OCI-M2 (cell line): ENCODE data around the gene POLE3.
"Not testable (repeated sequence)": the region's sequence is repeated elsewhere in the genome, so short reads cannot be mapped to it uniquely, and the experiment has no call there.

Experiments used
- DNase-seq: peaks from one replicate; lab custom pipeline; 2025; ENCODE audit not compliant: unreplicated experiment; lab: John Stamatoyannopoulos, UW

The POLE3 gene

GRCh38 chr9:113410207-113410864, at the start of gene POLE3, which contains the start of gene C9orf43:
TSS of gene POLE3 (minus strand) at chr9:113410675. CDS start at chr9:113410293, 382 bp downstream.
TSS of gene C9orf43 (plus strand) at chr9:113410747. CDS start at chr9:113413494, 2,747 bp downstream.
- peak; percentile 65 for DNase-seq

- no peak for DNase-seq
Measured at GRCh38 chr9:113456235-113456634, 45.8 kb upstream of the POLE3 start.

GRCh38 chr9:113454914-113455761, 44.7 kb upstream of the POLE3 start:
- peak; percentile 65 for DNase-seq

GRCh38 chr9:113452113-113452605, 41.7 kb upstream of the POLE3 start:
- no peak for DNase-seq

DNA sequence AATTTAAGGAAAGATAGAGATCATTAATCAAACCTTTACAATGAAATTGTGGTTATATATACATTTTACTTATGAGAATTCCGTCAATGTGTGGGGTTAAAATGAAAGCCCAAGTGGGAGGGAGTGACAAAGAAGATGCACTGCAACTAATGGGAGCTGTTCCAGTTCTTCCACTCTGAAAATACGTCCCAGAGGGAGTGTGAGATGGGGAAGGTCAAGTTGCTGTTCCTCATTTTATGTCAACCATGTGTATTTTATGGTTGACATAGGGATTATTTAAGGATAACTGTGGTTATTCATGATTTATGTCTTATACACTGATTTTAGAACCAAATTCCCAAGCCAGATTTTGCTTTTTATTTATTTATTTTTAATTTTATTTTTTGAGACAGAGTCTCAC, 38.9 kb upstream of the POLE3 start:
- no peak for DNase-seq

- DNase-seq, result no peak
Measured at GRCh38 chr9:113446323-113446740, 35.9 kb upstream of the POLE3 start.

- DNase-seq, result no peak
Measured at GRCh38 chr9:113444736-113445135, 34.3 kb upstream of the POLE3 start.

DNA sequence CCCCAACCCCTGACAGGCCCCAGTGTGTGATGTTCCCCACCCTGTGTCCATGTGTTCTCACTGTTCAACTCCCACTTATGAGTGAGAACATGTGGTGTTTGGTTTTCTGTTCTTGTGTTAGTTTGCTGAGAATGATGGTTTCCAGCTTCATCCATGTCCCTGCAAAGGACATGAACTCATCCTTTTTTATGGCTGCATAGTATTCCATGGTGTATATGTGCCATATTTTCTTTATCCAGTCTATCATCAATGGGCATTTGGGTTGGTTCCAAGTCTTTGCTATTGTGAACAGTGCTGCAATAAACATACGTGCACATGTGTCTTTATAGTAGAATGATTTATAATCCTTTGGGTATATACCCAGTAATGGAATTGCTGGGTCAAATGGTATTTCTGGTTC, 27.2 kb upstream of the POLE3 start:
- not testable (repeated sequence) for DNase-seq

- DNase-seq, result no peak
Measured at GRCh38 chr9:113436728-113437515, 26.4 kb upstream of the POLE3 start.

- no peak for DNase-seq
Measured at GRCh38 chr9:113431191-113431590, 20.7 kb upstream of the POLE3 start.

DNA sequence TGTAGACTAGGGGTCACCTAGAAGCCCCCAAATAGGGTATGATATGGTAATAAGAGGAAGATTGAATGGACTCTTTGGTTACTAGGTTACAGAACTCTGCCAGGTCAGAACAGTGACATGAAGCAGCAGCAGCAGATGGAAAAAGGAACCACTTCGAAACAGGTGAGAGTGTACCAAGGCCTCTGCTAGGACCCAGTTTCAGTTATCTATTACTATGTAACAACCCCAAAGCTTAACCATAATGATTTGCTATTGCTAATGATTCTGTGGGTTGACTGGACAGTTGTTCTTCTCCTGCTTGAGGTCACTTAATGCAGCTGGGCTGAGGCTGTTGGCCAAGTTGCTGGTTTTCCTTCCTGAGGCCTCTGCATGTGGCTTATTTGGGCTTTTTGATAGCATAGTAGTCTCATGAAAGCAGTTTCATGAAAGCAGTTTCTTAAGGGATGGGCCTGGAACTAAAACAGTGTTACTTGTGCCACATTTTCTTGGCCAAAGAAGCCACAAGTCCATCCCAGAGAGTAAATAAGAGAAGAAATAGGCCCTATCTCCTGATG, 17.7 kb upstream of the POLE3 start:
- no peak for DNase-seq

DNA sequence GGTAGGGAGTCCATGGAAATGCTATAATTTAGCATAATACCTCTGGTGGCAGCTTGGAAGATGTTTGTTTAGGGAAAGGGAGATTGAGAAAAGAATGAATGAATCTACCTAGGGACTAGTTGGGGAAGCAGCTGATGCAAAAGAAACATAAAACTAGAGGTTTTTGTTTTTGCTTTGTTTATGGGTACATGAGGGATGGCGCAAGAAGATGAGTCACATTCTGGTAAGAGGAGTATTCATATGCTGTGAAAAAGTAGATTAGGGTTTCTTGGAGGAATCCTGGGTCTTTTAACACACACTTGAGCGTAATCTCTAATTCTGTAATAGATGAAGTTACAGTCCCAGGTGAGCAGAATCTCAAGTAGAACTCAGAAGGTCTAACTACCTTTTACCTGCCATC, 17.2 kb upstream of the POLE3 start:
- no peak for DNase-seq

DNA sequence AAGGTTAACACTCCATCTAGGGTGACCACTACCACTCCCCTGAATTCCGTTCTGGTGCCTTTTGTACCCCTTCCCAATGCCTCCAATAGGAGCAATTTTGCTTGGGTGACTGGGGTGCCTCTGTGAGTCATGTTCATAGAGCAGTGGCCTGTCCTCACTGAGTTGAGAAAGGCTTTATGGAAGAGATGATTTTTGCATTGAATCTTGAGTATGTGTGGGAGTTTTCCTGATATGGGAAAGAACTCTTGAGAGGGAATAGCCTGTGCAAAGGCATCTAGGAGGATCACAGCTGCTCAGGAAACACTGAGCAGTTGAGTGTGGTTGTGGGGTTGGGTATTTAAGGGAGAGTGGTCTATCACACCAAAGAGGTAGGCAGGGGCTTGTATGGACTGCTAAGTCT, 16.2 kb upstream of the POLE3 start:
- DNase-seq, result no peak

- no peak for DNase-seq
Measured at GRCh38 chr9:113425072-113425471, 14.6 kb upstream of the POLE3 start.

DNA sequence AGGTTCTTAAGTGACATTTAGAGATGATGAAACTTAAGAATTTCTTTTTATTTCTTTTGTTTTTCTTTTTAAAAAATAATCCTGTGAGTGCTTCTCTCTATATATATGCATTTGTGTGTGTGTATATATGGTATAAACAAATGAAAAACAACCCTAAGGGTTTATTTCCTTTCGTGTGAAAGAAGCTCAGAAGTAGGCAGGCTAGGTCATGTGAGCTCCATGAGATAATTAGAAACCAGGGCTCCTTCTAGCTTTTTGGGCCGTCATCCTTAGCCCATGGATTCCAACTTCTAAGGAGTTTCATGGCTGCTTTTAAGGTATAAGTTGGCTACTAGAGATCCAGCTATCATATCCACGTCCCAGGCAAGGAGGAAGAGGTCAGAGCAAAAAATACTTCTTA, 11.3 kb upstream of the POLE3 start:
- DNase-seq, result no peak

GRCh38 chr9:113417370-113417769, 6.9 kb upstream of the POLE3 start:
- DNase-seq, result no peak

GRCh38 chr9:113416149-113416721, 5.8 kb upstream of the POLE3 start:
- DNase-seq, result no peak

GRCh38 chr9:113409883-113410206, 630 bp downstream of the POLE3 start:
- no peak for DNase-seq

- no peak for DNase-seq
Measured at GRCh38 chr9:113409481-113409880, 994 bp downstream of the POLE3 start.

DNA sequence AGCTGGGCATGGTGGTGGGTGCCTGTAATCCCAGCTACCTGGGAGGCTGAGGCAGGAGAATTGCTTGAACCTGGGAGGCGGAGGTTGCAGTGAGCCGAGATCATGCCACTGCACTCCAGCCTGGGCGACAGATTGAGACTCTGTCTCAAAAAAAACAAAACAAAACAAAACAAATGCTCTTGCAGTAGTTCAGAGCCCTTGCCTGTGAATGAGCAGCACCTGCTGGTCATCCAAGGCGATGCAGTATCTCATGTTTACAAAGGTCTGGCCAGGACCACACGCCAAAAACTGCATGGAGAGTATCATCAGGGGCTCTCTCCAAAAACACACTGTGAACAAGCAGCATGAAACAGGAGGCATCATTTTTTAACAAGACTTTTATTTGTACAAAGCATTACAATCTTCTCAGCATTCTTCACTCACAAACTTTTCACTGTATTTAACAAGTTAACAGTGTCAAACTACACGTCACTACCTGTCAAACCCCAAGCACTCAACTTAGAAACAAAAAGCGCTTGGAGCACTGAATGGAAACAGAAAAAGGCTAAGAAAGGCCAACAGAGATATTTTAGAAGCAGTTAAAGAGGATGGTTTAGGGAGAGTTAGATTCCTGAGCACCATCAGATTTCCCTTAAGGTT, 3.5 kb downstream of the POLE3 start:
- DNase-seq, result not testable (repeated sequence)
